Measurements from ENCODE around the gene CLCF1.
"Not testable (repeated sequence)": the region's sequence is repeated elsewhere in the genome, so short reads cannot be mapped to it uniquely, and the experiment has no call there.

CLCF1 gene

DNA sequence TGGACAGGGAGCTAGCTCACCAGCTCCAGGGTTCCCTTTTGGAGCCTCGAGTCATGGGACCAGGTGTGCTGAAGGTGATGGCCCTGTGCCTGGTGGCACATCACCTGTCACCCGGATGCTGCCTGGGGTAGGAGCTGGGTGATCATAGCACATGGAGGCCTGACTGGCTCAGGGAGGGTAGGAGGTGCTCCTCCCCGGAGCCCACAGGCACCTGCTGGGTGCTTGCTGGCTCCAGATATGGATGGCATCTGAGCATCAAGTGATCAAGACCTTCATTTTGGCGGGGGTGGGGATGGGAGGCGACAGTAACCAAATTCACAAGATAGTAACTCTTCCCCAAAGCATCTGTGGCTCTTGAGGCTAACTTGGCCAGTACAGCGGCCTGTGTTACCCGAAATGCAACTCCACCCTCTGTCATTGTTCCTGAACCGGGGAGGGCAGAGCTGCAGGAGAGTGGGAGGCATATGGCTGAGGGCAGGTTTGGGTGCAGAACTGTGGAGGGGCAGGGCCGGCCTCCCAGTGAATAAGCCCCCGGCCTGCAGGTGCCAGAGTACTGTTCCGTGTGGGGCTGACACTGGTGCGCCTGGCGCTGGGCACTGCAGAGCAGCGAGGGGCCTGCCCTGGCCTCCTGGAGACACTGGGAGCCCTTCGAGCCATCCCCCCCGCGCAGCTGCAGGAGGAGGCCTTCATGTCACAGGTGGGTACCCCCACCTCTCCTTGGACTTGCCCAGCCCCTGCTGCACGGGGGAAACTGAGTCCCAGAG is 35.2 kb upstream of the CLCF1 start:
- DNase-seq, result no peak

DNA sequence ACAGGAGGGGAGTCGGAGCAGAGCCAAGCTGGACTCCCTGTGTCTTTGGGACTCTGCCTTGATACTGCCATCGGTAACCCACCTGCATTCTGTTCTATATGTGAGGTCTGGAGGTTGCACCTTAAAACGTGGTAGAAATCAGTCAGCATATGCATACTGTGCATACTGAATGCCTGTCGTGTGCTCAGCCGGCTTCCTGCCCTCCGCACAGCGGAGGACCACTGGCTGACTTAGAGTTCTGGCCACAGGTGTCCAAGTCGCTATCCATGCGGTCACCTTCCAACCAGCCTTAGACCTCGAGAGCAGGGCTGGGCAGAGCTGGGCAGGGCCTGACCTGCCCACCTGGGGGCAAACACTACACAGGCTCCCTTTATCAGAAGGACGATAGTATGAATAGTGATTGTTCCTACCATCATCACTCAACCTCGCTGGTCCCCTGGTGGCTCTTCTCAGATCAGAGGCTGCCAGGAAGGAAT is 34.3 kb upstream of the CLCF1 start:
- DNase-seq, result no peak

DNA sequence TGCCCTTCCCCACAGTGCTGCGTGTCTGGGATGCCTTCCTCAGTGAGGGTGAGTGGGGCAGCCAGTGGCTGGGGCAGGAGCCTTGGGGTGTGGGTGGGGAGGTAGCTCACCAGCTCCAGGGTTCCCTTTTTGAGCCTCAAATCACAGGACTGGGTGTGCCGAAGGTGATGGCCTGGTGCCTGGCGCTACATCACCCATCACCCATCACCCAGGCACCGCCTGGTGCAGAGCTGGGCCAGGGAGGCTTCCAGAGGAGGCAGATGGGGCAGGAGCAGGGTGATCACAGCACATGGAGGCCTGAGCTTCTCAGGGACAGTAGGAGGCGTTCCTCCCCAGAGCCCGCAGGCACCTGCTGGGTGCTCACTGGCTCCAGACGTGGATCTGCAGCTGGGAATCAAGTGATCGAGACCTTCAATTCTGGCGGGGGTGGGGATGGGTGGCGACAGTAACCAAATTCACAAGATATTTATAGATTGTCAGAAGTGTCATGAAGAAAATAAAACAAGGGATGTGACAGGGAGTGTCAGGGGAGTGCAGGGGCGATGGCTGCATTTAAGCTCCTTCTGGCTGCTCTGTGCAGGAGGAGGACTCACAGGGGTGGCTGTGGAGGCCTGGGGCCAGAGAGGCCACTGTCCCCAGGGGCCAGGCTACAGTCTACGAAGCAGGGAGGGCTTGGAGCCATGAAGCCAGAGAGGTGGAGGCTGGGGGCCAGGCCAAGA is 33.7 kb upstream of the CLCF1 start:
- no peak for DNase-seq

DNA sequence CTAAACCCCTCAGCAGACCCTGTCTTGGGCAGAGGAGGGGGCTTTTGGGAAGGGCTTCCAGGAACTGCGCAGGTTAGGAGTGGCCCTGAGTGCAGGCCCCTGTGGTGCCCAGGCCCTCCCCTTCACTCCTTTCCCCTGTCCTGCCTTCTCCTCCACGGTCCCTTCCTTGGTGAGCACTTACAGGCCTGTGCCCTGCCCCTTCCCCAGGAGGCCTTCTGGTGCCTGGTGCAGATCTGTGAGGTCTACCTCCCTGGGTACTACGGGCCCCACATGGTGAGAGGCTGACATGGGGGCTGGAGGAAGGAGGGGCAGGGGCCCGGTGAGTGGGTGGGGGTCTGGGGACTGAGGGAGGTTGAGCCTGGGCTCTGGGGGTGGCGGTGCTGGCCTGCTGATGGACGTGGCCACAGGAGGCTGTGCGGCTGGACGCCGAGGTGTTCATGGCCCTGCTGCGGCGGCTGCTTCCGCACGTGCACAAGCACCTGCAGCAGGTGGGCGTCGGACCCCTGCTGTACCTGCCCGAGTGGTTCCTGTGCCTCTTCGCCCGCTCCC is 33.1 kb upstream of the CLCF1 start:
- DNase-seq, result no peak

DNA sequence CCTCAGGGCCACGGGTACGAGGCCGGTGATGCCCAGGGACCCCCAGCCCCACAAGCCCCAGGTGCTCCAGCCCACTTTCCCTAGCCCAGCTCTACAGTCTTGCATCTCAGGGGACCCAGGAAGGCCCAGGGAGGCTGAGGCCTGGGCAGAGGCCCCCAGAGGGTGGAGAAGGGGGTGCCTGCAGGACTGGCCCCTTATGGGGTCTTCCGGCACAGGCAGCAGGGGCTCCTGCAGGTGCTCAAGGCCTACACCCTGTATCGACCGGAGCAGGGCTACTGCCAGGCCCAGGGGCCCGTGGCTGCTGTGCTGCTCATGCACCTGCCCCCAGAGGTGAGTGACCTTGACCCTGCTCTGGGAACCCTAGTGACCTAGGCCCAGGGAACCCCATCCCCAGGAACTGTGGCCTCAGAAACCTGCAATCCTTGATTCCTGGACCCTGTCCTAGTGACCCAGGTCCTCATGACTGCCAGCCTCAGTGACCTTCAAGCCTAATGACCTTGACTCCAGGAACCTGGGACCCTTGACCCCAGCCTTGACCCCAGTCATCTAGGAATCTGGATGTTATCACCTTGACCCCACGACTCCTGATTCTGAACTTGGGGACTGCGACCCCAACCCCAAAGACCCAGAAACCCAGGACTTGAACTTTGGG is 32.4 kb upstream of the CLCF1 start:
- DNase-seq, result no peak

DNA sequence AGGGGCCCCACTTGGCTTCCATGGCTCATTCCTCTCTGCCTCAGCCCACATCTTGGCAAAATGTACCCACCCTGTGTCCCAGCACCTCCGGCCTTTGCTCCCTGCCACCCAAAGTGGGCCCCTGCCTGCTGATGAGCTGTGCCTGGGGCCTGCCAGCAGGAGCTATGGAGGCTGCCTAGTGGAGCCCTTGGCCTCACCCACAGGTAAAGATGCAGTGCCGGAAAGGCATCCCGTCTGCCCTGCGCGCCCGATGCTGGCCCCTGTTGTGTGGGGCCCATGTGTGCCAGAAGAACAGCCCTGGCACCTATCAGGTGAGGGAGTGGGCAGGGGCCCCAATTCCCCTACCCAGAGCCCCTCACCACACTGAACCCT is 31.8 kb upstream of the CLCF1 start:
- DNase-seq, result no peak

DNA sequence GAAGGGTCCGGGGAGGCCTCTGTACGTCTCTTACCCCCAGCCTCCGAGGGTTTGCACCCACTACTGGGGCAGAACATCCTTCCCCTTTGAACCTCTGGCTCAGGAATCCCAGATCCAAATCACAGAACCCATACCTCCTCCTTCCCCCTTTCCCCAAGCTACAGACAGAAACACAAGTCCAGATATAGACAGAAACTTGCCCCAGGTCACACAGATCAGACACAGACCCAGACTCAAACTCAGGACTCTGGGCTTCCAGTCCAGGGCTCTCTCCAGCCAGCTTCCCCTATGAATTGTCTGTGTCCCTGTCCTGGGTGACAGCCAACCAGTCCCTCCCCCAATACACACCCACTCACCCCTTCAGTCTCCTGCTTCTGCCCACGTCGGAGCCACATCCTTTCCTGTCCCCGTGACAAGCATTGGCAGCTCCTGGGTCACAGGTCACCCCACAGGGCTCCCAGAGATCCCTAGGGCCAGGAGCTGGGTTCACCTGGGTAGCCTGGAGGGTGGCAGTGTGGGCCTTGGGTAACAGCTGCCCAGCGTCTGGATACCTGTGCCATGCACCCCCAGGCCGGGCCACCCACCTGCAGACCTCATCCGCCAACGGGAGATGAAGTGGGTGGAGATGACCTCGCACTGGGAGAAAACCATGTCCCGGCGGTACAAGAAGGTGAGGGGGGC is 31.3 kb upstream of the CLCF1 start:
- no peak for DNase-seq

DNA sequence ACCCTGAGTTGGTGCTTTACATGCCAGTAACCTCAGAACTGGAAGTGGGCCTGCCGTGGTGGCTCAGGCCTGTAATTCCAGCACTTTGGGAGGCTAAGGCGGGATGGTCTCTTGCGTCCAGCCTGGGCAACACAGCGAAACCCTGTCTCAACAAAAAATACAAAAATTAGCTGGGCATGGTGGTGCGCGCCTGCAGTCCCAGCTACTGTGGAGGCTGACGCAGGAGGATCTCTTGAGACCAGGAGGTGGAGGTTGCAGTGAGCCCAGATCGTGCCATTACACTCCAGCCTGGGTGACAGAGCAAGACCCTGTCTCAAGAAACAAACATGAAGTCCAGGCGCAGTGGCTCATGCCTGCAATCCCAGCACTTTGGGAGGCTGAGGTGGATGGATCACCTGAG is 29.7 kb upstream of the CLCF1 start:
- not testable (repeated sequence) for DNase-seq

DNA sequence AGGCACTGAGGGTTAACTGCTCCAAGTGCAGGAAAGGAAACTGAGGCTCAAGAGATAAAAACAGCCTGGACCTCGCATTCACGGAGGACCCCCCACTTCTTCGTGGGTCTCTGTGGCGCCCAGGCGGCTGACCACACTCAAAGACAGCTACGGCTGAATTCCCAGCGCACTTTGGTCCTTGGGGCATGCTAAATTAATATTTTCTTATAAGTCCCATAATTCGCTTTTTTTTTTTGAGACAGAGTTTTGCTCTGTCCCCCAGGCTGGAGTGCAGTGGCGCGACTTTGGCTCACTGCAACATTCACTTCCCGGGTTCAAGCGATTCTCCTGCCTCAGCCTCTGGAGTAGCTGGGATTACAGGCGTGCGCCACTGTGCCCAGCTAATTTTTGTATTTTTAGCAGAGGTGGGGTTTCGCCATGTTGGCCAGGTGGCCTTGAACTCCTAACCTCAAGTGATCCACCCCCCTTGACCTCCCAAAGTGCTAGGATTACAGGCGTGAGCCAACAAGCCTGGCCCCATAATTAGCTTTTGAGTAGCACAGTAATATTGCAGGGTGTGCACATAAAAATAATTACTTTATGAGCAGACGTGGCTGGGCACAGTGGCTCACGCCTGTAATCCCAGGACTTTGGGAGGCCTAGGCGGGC is 28.9 kb upstream of the CLCF1 start:
- not testable (repeated sequence) for DNase-seq

DNA sequence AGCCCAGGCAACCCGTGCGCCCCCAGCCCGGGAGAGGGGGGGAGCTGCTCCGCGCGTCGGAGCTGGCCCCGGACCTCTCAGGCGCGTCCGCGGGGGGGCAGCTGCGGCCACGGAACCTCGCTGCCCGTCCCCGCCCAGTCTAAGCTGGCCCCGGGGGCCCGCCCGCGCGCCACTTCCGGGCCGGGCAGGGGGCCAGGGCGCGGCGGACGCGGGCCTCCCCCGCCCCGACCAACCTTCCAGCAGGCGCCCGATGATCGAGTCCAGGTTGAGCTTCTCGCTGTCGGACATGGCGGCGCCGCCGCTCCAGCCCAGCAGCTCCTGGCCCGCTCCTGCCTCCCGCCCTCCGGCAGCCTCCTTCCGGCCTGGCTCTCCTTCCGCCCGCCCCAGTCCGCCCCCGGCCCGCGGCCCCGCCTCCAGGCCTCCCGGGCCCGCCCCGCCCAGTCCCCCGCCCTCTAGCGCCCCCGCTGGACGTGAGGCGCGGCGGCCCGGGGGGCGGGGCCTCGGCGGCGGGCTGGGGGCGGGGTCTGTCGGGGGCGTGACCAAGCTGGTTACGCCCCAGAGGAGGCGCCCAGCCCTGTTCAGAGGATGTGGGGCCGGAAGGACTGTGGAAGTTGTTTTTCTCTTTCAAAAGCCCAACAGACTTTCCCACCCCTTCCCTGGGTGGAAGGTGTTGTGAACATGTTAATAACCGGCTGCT is 28.2 kb upstream of the CLCF1 start, which contains the start of gene PPP1CA:
PPP1CA (minus strand) TSS at position 364 of the 697 bp plus-strand sequence; CDS start at position 288, 76 bp downstream.
- peak; percentile 87 for DNase-seq

DNA sequence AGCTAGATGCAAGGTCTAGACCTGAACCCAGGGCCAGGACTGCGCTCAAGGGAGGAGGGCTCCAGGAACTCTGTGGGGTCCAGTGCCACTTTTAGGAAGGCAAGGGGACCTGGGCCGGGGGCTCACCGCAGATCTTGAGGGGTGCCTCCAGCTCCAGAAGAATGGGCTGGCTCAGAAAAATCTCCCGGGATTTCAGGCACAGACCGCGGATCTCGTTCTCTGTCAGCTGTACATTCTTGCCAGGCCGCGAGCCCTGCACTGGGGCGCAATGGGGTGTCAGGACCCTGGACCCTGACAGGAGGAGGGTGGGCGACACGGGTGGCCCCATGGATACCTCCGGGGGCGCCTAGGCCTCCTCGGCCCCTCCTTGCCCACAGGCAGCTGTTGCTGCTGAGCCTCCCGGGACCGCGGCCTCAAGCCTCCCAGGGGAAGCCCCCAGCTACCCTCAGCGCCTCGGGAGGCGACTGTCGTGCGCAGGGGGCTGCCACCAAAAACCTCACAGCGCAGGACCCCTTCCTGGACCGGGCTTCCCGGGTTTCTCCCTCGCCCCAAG is 27.6 kb upstream of the CLCF1 start:
- DNase-seq, result no peak

DNA sequence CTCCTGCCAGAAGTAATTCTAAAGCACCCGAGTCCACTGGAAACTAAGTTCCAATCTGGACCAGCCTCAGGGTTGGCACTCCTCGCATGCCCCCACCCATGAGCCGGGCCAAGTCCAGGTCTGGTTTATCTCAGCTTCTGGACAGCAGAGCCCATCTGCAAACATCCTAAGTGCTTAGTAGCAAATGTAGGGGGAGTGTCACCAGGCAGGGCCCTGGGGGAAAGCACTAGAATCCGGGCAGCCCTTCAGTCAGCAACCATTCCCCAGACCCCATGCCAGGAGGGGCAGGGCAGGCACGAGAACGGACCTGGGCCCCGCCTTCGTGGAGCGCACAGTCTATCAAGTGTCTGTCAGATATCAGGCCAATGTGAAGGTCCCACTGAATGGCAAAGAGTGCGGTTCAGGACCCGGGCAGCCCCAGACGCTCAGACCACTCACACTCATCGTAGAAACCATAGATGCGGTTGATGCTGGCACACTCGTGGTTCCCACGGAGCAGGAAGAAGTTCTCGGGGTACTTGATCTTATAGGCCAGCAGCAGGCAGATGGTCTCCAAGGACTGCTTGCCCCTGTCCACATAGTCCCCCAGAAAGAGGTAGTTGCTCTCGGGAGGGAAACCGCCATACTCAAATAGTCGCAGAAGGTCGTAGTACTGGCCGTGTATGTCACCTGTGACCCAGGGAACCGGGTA is 27.0 kb upstream of the CLCF1 start:
- DNase-seq, result no peak

DNA sequence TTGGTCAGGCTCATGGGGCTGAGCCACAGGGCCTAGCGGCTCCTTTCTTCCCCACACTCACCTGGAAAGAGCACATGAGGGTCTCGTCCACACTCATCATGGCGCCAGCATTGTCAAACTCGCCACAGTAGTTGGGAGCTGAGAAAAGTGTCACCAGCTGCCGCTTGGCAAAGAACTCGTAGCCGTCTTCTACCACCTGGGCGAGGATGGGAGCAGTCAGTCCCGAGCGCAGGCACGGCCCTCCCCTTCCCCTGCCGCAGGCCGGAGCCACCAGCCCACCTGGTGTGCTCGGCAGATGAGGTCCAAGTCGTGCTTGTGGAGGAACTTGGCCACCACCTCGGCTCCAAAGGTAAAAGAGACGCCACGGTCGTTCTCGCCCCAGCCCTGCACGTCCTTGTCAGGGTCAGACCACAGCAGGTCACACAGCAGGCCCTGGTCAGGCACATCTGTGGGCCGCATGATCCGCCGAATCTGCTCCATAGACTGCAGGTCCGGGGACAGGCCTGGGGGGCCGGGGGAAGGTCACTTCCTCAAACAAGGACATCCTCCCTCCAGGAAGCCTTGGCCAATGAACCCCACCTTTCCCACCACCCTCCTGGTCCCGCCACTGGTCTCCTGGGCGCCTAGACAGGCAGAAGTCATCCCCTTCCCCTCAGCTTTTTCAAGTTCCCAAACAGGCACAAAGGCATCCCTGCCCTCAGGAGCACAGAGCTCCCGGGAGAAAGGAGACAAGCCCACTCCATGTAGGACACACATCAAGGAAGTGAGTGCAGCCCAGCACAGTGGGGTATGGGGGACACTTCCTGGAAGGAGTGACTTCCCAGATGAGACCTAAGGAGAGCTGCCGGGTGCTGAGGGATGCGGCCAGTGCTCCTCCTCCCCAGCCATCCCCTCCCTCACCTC is 25.5 kb upstream of the CLCF1 start:
- DNase-seq, result no peak

DNA sequence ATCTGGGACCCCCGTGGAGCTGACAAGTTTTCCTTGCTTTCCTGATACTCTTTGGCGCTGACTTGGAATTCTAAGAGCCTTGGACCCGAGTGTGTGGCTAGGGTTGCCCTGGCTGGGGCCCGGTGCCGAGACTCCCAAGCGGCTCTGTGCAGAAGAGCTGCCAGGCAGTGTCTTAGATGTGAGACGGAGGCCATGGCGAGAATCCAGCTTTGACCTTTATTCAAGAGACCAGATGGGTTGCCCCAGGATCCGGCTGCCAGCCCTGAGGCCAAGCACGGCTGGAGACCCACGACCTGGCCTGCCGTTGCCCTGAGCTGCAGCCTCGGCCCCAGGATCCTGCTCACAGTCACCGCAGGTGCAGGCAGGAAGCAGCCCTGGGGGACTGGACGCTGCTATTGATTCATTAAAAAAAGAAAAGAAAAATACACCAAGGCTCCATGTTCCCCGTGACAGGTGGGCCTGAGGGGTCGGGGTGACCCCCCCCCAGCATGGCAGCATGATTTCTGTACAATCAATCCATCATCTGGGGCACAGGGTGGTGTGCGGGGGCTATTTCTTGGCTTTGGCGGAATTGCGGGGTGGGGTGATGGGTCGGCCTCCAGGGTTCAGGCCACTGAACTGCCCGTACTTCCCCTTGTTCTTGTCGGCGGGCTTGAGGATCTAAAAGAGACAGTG is 24.7 kb upstream of the CLCF1 start:
- no peak for DNase-seq

DNA sequence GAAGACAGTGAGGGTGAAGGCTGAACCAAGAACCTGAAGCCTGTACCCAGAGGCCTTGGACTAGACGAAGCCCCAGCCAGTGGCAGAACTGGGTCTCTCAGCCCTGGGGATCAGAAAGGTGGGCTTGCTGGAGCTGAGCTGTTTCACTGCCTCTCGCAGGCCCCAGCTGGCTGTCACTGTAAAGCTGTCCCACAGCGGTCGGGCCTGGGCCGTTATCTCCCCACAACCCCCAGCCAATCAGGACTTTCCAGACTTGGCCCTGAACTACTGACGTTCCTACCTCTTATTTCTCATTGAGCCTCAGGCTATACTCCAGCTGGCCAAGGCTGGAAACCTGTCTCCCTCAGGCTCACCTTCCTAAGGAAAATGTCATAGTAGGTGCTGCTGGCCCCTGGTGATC is 24.1 kb upstream of the CLCF1 start:
- DNase-seq, result no peak

DNA sequence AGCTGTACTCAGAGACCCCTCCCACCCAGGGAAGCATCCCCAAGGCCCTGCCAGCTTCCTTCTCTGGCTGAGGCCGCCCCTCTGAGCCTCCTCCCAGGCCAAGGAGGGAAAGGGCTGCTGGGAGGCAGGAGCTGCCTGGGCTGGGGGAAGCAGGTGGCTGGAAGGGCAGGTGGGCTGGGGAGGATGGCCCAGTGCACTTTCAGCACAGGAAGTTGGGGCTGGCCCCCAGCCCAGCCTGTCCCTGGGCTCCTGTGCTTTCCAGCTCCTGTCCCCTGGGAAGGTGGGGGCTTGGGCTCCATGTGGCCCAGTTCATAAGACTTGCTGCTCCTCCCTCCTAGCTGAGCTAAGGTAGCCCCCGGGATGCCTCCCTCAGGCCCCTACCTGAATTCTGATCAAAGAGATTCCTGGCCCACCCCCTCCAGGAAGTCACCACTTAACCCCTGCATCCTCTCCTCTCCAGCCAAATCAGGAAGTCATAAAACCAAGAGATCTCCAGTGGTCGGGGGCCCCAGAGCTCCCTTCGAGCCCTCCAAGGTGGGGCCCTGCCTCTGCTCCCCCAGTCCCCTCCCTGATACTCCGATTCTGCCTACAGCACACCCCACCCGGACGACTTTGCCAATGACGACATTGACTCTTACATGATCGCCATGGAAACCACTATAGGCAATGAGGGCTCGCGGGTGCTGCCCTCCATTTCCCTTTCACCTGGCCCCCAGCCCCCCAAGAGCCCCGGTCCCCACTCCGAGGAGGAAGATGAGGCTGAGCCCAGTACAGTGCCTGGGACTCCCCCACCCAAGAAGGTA is 23.4 kb upstream of the CLCF1 start:
- no peak for DNase-seq

DNA sequence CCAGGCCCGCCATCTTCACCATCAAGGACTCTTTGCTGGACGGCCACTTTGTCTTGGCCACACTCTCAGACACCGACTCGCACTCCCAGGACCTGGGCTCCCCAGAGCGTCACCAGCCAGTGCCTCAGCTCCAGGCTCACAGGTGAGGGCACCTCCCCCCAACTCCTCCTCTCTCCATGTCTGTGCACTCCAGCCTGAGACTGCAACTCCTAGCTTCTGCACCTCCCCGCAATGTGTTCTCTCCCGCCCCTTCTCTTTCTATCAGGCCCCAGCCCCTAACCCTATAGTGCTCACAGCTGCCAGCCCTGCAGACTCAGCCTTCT is 22.8 kb upstream of the CLCF1 start:
- DNase-seq, result no peak
